ENCODE data around the gene NR3C2. TPM values are rescaled to one million over a fixed set of nuclear protein-coding genes. Genes with fewer than 3 reads are reported as not detected.

The NR3C2 gene
- total RNA-seq, 1 experiment from 2014 or later: 2.7 TPM

GRCh38 chr4:148420397-148420796 is 21.8 kb downstream of the NR3C2 start:
- Histone ChIP-seq H4K20me1 (ENCODE audit: insufficient read depth) (no peaks in the 10 kb centered on the region), H2AFZ (ENCODE audit: low read depth, low read length, poor library complexity, severe bottlenecking) (no peak overlapping the region), H3K79me2 (ENCODE audit: insufficient read depth, low read length) (no peaks in the 10 kb centered on the region), H3K4me2 (ENCODE audit: low read length) (no peak overlapping the region), H3K36me3 (ENCODE audit: control insufficient read depth in 1 of 2, insufficient read depth in 2 of 2, low read length in 2 of 2) (no peaks in the 10 kb centered on the region), H3K4me1 (ENCODE audit: control insufficient read depth in 1 of 2, insufficient read depth in 2 of 2, low read length in 2 of 2) (no peaks in the 10 kb centered on the region), H3K9me3 (ENCODE audit: control insufficient read depth in 1 of 2, insufficient read depth in 1 of 2, low read depth in 1 of 2, low read length in 2 of 2) (no peaks in the 10 kb centered on the region), H3K9me2 (ENCODE audit: insufficient read depth) (0 out of 2 replicates have a peak, but pooled peaks cover 11% of the 10 kb centered on the region), H3K9ac (ENCODE audit: low read length) (no peak overlapping the region), H3K4me3 (replicated peaks in 1 of 2; ENCODE audit: low read depth in 1 of 2, low read length in 2 of 2) (no peak overlapping the region), H3K27me3 (ENCODE audit: insufficient read depth, low read length) (no peaks in the 10 kb centered on the region), H3K27ac (ENCODE audit: low read depth, low read length) (no peak overlapping the region)
- ATAC-seq (no peak), DNase-seq (ENCODE audit: low read depth, low spot score) (no peak)
- intact Hi-C loops (cut with micrococcal nuclease): no loop called here
- ChIA-PET CTCF (no interaction called here), RAD21 (ENCODE audit: low non-redundant PET in 1 of 2, low total read pairs in 2 of 2, uncharacterized antibody in 2 of 2, unreplicated experiment in 2 of 2) (no interaction called here), POLR2A (no interaction called here)
- TF ChIP-seq EZH2 (IDR thresholded peaks at IDR 0.05) (no peak), EZH2phosphoT487 (IDR thresholded peaks at IDR 0.05; ENCODE audit: borderline replicate concordance) (no peak), ZNF274 (IDR thresholded peaks at IDR 0.05; ENCODE audit: low read depth, low read length) (no peak), POLR2A (IDR thresholded peaks at IDR 0.05; ENCODE audit: borderline replicate concordance, extremely low read depth, insufficient read depth, insufficient read length) (no peak), FOSL1 (IDR thresholded peaks at IDR 0.05; ENCODE audit: low read depth) (no peak), CBX3 (IDR thresholded peaks at IDR 0.05; ENCODE audit: low read depth) (no peak), SP1 (IDR thresholded peaks at IDR 0.05; ENCODE audit: low read depth) (no peak), ZFX (IDR thresholded peaks at IDR 0.05) (no peak), ELF1 (IDR thresholded peaks at IDR 0.05; ENCODE audit: borderline replicate concordance, low read depth) (no peak), CTCF (IDR thresholded peaks at IDR 0.05 in 2 of 3, conservative IDR thresholded peaks at IDR 0.05 in 1 of 3; ENCODE audit: borderline replicate concordance in 1 of 3, insufficient read depth in 1 of 3, low read depth in 2 of 3, low read length in 2 of 3) (no peak), SRF (IDR thresholded peaks at IDR 0.05; ENCODE audit: low read depth) (no peak), YY1 (IDR thresholded peaks at IDR 0.05; ENCODE audit: extremely low read depth, insufficient replicate concordance, low read depth, low read length) (no peak), ZBTB33 (IDR thresholded peaks at IDR 0.05; ENCODE audit: extremely low read depth, insufficient replicate concordance, low read length) (no peak), POLR2AphosphoS5 (IDR thresholded peaks at IDR 0.05; ENCODE audit: low read depth, low read length) (no peak), ATF3 (IDR thresholded peaks at IDR 0.05) (no peak), CEBPB (IDR thresholded peaks at IDR 0.05; ENCODE audit: low read depth) (no peak), MAX (IDR thresholded peaks at IDR 0.05) (no peak)
- no TSS peak for BruUV-seq (replicated peaks)
